Testis (tissue), 2 donors: ENCODE results near the gene PPP6R3.

Experiments
- CTCF ChIP-seq, 3 experiments: fragments of 450-650 bp in 2 of 3; fragments of 200-600 bp in 1 of 3; sonication (generic) in 1 of 3; IDR thresholded peaks; one replicate each; pipeline ENCODE4 v1.5.1; 2016 to 2019; ENCODE audit warnings: antibody characterized with exemption in 3 of 3, mild to moderate bottlenecking in 2 of 3, moderate library complexity in 1 of 3
- POLR2A ChIP-seq: fragments of 450-650 bp; IDR thresholded peaks from one replicate; pipeline ENCODE4 v1.6.1; 2017; ENCODE audit warnings: antibody characterized with exemption, mild to moderate bottlenecking, moderate library complexity

DNA sequence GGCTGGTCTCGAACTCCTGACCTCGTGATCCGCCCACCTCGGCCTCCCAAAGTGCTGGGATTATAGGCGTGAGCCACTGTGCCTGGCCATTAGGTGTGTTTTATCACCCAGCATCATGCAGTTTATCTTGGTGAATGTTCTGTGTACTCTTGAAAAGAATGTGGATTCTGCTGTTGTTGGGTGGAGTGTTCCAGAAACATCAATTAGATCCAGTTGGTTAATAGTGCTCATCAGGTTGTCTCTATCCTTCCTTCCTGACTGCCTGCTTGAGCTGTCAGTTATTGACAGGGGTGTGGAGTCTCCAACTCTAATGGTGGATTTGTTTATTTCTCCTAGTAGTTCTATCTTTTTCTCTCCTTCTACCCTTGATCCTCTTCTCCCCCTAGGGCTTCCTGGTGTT is 30.2 kb upstream of the PPP6R3 start:
- TF ChIP-seq CTCF (IDR thresholded peaks at IDR 0.05) (no peak), POLR2A (no peak)
